Measurements from ENCODE around the gene UCK2. TPM values are rescaled to one million over a fixed set of nuclear protein-coding genes. Genes with fewer than 3 reads are reported as not detected.

The UCK2 gene
- total RNA-seq, 1 donor = 61.7 TPM

- peak; percentile 49 for DNase-seq (ENCODE audit: low read depth)
- no peak overlapping the region for H3K4me3 ChIP-seq (ENCODE audit: low read depth, low read length)
- TF ChIP-seq CTCF (IDR thresholded peaks at IDR 0.05; ENCODE audit: insufficient read depth, low read length) = no peak
These were observed 79.9 kb downstream of the UCK2 start for GRCh38 chr1:165907256-165907857.

GRCh38 chr1:165910764-165911421 is 83.5 kb downstream of the UCK2 start:
- no peak for TF ChIP-seq CTCF (IDR thresholded peaks at IDR 0.05; ENCODE audit: insufficient read depth, low read length)
- DNase-seq (ENCODE audit: low read depth) = peak; percentile 55

GRCh38 chr1:165911609-165912281 is 84.3 kb downstream of the UCK2 start:
- no peak for DNase-seq (ENCODE audit: low read depth)
- no peak for TF ChIP-seq CTCF (IDR thresholded peaks at IDR 0.05; ENCODE audit: insufficient read depth, low read length)
- H3K4me3 ChIP-seq (ENCODE audit: low read depth, low read length) = no peak overlapping the region

More at GRCh38 chr1:165910764-165911421, 83.5 kb downstream of the UCK2 start:
- no peak overlapping the region for H3K4me3 ChIP-seq (ENCODE audit: low read depth, low read length)

GRCh38 chr1:165912638-165913037 is 85.2 kb downstream of the UCK2 start:
- TF ChIP-seq CTCF (IDR thresholded peaks at IDR 0.05; ENCODE audit: insufficient read depth, low read length) = no peak
- H3K4me3 ChIP-seq (ENCODE audit: low read depth, low read length) = no peak overlapping the region
- no peak for DNase-seq (ENCODE audit: low read depth)

GRCh38 chr1:165914136-165914798 is 86.9 kb downstream of the UCK2 start:
- DNase-seq (ENCODE audit: low read depth) = peak; percentile 93
- H3K4me3 ChIP-seq (ENCODE audit: low read depth, low read length) = no peak overlapping the region
- peak; percentile 87 for TF ChIP-seq CTCF (IDR thresholded peaks at IDR 0.05; ENCODE audit: insufficient read depth, low read length)

GRCh38 chr1:165915480-165915879 is 88.1 kb downstream of the UCK2 start:
- TF ChIP-seq CTCF (IDR thresholded peaks at IDR 0.05; ENCODE audit: insufficient read depth, low read length) = no peak
- no peak for DNase-seq (ENCODE audit: low read depth)
- no peak overlapping the region for H3K4me3 ChIP-seq (ENCODE audit: low read depth, low read length)

All from fibroblast of the aortic adventitia (primary cell).